NT2/D1 (cell line): ENCODE measurements around the gene ZPR1.

Source experiments
- SUZ12 ChIP-seq: IDR thresholded peaks from 2 replicates; pipeline ENCODE4 v1.6.1; 2011; ENCODE audit not compliant: insufficient read length, insufficient read depth; ENCODE audit errors: extremely low read depth
- YY1 ChIP-seq: IDR thresholded peaks from 2 replicates; pipeline ENCODE4 v1.6.1; 2011; ENCODE audit not compliant: insufficient read length, insufficient read depth
- ZNF274 ChIP-seq: IDR thresholded peaks from 2 replicates; pipeline ENCODE4 v1.6.1; 2011; ENCODE audit warnings: mild to moderate bottlenecking, low read depth, low read length

DNA sequence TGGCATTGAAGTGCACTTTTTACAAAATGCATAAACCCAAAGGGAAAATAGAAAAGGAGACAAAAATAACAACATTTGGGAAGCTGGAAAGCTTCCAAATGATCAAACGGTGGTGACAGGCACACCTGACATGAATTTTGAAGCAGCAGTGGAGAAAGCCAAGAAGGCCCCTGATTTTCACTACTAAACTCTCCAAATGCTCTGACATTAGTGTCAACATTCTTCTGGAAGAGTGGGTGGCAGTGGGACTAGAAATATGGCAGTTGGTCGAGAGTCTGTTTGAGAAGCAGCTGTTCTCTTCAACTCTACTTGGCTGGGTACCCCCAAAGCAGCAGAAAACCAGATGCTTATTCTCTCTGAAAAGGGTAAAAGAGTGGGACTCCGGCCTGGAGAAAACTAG lies 16.2 kb upstream of the ZPR1 start:
- TF ChIP-seq YY1 (no peak), ZNF274 (no peak), SUZ12 (no peak)
